Stimulated activated CD8-positive, alpha-beta memory T cell treated with anti-CD3 and anti-CD28 coated beads, Interleukin-7, amount 100 ng/mL, for 24 hours (primary cell): ENCODE data around the gene KCNQ1.
"Not testable (repeated sequence)": the region's sequence is repeated elsewhere in the genome, so short reads cannot be mapped to it uniquely, and the experiment has no call there.

Experiments used
- DNase-seq: peaks from one replicate; pipeline ENCODE4 v3.0.0-alpha.2; 2020; ENCODE audit warnings: low read depth

The KCNQ1 gene

GRCh38 chr11:2474059-2474901 is 29.5 kb downstream of the KCNQ1 start:
- no peak for DNase-seq

- no peak for DNase-seq
These were observed 30.5 kb downstream of the KCNQ1 start for GRCh38 chr11:2475136-2475918.

DNA sequence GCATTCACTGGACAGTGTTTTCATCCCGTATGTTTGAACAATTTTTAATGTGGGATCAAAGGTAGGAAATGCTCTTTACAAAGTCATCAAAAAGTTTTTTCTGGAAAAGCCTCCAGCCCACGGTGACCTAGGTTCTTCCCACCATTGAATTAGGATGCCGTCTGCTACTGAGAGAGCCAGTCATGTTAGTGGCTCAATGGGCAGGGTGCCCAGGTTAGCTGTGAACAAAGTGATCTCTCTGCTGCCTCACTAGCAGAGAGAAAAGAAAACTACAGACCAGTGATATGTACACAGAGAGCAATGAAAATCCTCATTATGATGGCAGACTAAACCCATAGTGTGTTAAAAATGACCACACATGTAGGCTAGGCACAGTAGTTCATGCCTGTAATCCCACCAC is 32.4 kb downstream of the KCNQ1 start:
- DNase-seq: no peak

GRCh38 chr11:2477936-2478335 is 33.1 kb downstream of the KCNQ1 start:
- DNase-seq: no peak

- DNase-seq: not testable (repeated sequence)
These were observed 35.5 kb downstream of the KCNQ1 start for GRCh38 chr11:2480067-2480873.

- no peak for DNase-seq
These were observed 36.0 kb downstream of the KCNQ1 start for GRCh38 chr11:2480874-2481220.

GRCh38 chr11:2481253-2481652 is 36.4 kb downstream of the KCNQ1 start:
- no peak for DNase-seq

GRCh38 chr11:2482204-2482603 is 37.4 kb downstream of the KCNQ1 start:
- no peak for DNase-seq

- no peak for DNase-seq
These were observed 37.9 kb downstream of the KCNQ1 start for GRCh38 chr11:2482745-2483144.

DNA sequence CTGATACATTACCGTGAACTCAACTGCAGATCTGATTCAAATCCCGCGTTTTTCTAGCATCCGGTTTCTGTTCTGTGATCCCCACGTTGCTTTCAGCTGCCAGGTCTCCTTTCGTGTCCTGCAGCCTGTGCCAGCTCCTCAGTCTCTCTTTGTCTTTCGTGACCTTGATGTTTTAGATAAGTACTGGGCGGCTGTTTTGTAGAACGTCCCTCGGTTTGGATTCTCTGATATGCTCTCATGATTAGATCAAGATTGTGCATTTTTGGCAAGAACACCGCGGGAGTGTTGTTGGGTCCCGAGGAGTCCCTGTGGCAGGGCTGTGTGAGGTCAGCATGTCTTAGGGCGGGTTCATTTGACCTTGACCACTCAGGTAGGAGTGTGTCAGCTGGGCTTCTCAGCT is 38.6 kb downstream of the KCNQ1 start:
- no peak for DNase-seq

GRCh38 chr11:2484576-2485125 is 39.8 kb downstream of the KCNQ1 start:
- no peak for DNase-seq

DNA sequence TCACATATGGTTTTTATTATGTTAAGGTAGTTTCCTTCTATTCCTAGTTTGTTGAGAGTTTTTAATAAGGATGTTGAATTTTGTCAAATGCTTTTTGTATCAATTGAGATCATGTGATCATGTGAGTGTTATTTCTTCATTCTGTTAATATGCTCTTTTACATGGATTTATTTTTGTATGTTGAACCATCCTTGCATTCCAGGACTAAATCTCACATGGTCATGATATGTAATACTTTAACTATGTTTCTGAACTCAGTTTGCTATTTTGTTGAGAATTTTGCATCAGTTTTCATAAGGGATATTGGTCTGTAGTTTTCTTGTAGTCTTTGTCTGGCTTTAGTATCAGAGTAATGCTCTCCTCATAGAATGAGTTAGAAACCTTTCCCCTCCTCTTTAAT is 43.2 kb downstream of the KCNQ1 start:
- no peak for DNase-seq

DNA sequence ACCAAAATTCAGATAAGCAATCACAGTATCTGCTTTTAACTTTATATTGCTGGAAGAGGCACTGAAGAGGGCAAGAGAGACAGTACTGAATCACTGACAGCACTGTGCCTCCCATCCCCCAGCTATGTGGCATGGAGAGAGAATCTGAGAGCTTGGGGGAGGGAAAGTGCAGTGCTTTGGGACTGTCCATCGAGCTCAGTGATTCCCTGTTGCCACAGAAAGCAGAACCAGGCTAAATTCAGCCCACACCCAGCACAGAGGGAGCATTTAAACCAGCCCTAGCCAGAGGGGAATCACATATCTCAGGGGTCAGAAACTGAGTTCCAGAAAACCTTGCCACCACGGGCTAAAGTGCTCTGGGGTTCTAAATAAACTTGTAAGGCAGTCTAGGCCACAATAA is 44.3 kb downstream of the KCNQ1 start:
- DNase-seq: no peak

DNA sequence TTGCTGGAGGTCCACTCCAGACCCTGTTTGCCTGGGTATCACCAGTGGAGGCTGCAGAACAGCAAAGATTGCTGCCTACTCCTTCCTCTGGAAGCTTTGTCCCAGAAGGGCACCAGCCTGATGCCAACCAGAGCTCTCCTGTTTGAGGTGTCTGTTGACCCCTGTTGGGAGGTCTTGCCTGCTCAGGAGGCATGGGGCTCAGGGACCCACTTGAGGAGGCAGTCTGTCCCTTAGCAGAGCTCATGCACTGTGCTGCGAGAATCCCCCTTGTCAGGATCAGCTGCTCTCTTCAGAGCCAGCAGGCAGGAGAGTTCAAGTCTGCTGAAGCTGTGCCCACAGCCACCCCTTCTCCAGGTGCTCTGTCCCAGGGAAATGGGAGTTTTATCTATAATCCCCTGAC is 53.1 kb downstream of the KCNQ1 start:
- DNase-seq: not testable (repeated sequence)

DNA sequence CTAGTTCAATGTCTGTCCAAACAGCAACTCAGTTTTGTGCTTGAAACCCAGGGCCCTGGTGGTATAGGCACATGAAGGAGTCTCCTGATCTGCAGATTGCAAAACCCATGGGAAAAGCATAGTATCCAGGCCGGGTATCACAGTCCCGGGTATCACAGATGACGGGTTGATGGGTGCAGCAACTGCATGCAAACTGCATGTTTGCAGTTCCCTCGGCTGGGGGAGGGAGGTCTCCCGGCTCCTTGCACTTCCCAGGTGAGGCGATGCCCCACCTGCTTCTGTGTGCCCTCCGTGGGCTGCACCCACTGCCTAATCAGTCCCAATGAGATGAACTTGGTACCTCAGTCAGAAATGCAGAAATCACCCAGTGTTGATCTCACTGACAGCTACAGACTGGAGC is 53.9 kb downstream of the KCNQ1 start:
- no peak for DNase-seq

DNA sequence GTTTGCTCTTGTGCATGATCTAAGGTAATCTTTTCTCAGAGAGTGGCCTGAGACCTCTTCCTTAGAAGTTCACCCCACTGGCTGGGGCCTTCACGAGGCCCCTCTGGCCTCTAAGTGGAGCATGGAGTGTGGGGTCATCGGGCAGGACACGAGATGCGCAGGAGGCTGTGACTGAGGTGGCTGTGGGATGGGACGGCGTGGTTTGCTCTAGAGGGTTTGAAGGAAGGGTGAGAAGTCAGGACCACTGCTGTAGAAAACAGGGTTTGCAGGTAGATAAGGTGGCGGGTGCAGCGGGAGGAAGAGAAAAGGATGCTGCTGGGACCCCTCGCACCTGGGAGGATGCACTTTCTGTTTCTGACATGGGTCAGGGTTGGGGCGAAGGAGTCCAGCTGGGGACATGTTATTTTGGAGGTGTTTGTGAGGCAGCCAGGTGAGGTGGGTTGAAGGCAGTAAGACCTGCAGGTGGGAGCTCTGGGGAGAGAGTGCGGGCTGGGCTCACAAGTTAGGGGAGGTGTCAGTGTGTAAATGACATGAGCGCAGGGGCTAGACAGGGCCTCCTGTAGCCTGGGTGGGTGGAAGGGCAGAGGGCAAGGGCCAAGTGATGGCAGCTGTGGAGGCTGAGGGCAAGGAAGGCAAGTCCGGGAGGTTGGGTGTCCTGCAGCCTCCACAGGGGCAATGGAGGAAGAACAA is 62.5 kb downstream of the KCNQ1 start:
- no peak for DNase-seq

GRCh38 chr11:2507945-2508749 is 63.3 kb downstream of the KCNQ1 start:
- DNase-seq: no peak

DNA sequence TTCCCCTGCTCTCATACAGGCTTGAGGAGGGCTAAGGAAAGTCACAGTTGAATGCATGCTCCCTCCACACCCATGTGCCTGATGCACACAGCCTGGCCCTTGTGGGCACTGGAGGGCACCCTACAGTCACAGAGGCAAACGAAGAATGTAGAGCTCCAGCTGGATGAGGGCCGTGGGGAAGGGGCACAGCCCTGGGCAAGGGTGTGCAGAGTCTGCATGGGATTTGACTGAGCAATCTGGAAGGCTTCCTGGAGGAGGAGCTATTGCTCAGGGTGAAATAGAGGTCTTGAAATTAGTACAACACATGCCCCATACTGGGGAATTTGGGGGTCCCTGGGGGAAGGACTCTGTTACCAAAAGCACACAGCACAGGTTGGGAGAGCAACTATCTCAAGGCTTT is 64.0 kb downstream of the KCNQ1 start:
- no peak for DNase-seq

DNA sequence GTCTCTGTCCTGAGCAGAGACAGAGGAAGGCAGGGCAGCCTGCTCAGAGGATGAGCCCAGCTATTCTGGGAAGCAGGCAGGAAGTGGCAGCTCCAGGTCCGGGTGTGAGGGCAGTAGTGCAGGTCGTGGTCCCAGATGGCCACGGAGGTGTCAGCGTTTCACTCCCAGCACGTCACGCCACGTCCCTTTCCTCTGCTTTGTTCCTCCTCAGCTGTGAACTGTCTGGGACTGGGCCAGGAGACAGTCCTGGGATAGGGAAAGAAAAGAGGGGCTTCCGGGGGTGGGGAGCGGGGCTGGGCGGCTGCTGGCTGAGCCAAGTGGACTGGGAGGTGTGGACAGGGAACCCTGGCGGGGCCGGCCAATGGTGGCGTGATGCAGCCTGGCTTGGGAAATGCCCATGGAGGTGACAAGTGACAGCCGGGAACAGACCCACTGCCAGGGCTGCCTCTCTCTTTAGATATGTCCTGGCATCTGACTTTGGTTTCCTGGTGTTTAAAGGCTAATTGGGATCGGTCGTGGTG is 64.7 kb downstream of the KCNQ1 start:
- no peak for DNase-seq

DNA sequence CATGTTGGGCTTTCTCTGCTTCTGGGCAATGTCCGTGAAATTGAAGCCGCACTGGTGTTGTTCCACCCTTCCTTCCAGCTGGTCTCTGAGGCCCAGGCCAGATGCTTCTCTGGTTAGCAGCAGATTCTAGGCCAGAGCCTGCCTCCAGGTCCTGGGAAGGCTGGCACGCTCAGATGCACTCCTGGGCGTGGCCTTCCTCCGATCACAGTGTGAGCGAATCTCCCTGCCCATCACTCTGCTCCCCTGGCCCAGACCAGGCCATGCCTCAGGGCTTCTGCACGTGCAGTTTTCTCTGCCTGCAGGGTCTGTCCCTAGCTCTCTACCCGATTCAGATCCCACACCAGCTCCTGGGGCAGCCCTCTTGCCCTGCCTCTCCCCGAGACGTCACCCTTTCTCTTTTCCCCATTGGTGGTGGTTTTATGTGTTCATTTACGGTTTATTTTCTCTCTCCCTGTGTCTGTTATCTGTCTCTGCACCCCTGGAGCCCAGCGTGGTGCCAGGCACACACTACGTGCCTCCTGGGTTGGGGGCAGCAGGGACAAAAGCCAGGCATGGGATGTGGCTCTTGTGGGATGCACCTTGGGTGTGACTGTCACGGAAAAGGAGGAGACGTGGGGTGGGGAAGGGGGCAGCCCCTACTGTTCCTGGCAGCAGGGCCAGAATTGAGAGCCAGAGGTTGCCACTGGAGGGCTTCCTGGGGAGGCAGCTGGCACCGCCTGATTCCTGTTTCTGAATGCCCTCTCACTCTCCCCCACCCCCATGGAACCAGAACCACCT is 66.0 kb downstream of the KCNQ1 start:
- no peak for DNase-seq
